WTC11 (cell line): ENCODE results near the gene SAP30L. TPM values are rescaled to one million over a fixed set of nuclear protein-coding genes. Genes with fewer than 3 reads are reported as not detected.

ENCODE experiments used
- ATAC-seq: fragments of 200-7000 bp; cut with Tn5 transposase; 2 replicates; pipeline ENCODE4 v1.10.0; 2021; ENCODE audit warnings: mild to moderate bottlenecking, moderate library complexity
- CTCF ChIA-PET: fragments of 300-600 bp; sonication (Branson Sonifier 250); formaldehyde crosslinking; loops from one replicate; lab custom pipeline; 2021; ENCODE audit warnings: antibody characterized with exemption; lab: Charles Lee
- POLR2A ChIA-PET: fragments of 350-600 bp; sonication (Branson Sonifier 250); formaldehyde crosslinking; loops from one replicate; lab custom pipeline; 2021; ENCODE audit warnings: antibody characterized with exemption; lab: Charles Lee
- DNase-seq: peaks from one replicate; pipeline ENCODE4 v3.0.0; 2021; ENCODE audit warnings: low spot score
- H3K27ac Mint-ChIP-seq: 2 replicates; pipeline ENCODE4 v1.8.0; 2021; ENCODE audit warnings: mixed read lengths
- H3K27me3 Mint-ChIP-seq: 2 replicates; pipeline ENCODE4 v1.8.0; 2021; ENCODE audit warnings: low read depth, mild to moderate bottlenecking, moderate library complexity, mixed read lengths
- H3K36me3 Mint-ChIP-seq: 2 replicates; pipeline ENCODE4 v1.8.0; 2021; ENCODE audit warnings: mixed read lengths
- H3K4me1 Mint-ChIP-seq: 2 replicates; pipeline ENCODE4 v1.8.0; 2022; ENCODE audit warnings: mixed read lengths
- H3K4me3 Mint-ChIP-seq: 2 replicates; pipeline ENCODE4 v1.8.0; 2021; ENCODE audit warnings: mild to moderate bottlenecking, moderate library complexity, mixed read lengths
- H3K9me3 Mint-ChIP-seq: 2 replicates; pipeline ENCODE4 v1.8.0; 2021; ENCODE audit warnings: mixed read lengths
- NFYB ChIP-seq: sonication (generic); formaldehyde crosslinking; conservative IDR thresholded peaks from 2 replicates; pipeline ENCODE4 v1.8.0; 2022; ENCODE audit warnings: low read depth, missing genetic modification reagents
- total RNA-seq: library from RNA; stranded (reverse); gene quantifications from 3 replicates; pipeline ENCODE4 v1.2.3, GENCODE V29; 2021
- TF ChIP-seq, protein P1 (sequence below): sonication (generic); formaldehyde crosslinking; IDR thresholded peaks from 2 replicates; pipeline ENCODE4 v1.8.1; 2023; ENCODE audit warnings: mild to moderate bottlenecking, missing genetic modification reagents
- TF ChIP-seq, protein P2 (sequence below): sonication (generic); formaldehyde crosslinking; IDR thresholded peaks from 2 replicates; pipeline ENCODE4 v1.8.1; 2023; ENCODE audit warnings: mild to moderate bottlenecking, missing genetic modification reagents, borderline replicate concordance

The SAP30L gene
- total RNA-seq, 1 experiment from 2014 or later, result 33.5 TPM

- peaks cover 5% of the 10 kb centered on the region; the same call in 1 of the 2 replicates for H3K4me1 Mint-ChIP-seq
- ATAC-seq (no peak), DNase-seq (no peak)
- no peak overlapping the region for H3K27ac Mint-ChIP-seq
- POLR2A ChIA-PET, result interaction anchor here (1.4 kb wide), 1 partner anchor 11 kb away, joined by 5 read pairs; no protein-coding TSS in a partner anchor
- TF ChIP-seq, protein P1, sequence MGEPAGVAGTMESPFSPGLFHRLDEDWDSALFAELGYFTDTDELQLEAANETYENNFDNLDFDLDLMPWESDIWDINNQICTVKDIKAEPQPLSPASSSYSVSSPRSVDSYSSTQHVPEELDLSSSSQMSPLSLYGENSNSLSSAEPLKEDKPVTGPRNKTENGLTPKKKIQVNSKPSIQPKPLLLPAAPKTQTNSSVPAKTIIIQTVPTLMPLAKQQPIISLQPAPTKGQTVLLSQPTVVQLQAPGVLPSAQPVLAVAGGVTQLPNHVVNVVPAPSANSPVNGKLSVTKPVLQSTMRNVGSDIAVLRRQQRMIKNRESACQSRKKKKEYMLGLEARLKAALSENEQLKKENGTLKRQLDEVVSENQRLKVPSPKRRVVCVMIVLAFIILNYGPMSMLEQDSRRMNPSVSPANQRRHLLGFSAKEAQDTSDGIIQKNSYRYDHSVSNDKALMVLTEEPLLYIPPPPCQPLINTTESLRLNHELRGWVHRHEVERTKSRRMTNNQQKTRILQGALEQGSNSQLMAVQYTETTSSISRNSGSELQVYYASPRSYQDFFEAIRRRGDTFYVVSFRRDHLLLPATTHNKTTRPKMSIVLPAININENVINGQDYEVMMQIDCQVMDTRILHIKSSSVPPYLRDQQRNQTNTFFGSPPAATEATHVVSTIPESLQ, result no peak
- TF ChIP-seq, protein P2, sequence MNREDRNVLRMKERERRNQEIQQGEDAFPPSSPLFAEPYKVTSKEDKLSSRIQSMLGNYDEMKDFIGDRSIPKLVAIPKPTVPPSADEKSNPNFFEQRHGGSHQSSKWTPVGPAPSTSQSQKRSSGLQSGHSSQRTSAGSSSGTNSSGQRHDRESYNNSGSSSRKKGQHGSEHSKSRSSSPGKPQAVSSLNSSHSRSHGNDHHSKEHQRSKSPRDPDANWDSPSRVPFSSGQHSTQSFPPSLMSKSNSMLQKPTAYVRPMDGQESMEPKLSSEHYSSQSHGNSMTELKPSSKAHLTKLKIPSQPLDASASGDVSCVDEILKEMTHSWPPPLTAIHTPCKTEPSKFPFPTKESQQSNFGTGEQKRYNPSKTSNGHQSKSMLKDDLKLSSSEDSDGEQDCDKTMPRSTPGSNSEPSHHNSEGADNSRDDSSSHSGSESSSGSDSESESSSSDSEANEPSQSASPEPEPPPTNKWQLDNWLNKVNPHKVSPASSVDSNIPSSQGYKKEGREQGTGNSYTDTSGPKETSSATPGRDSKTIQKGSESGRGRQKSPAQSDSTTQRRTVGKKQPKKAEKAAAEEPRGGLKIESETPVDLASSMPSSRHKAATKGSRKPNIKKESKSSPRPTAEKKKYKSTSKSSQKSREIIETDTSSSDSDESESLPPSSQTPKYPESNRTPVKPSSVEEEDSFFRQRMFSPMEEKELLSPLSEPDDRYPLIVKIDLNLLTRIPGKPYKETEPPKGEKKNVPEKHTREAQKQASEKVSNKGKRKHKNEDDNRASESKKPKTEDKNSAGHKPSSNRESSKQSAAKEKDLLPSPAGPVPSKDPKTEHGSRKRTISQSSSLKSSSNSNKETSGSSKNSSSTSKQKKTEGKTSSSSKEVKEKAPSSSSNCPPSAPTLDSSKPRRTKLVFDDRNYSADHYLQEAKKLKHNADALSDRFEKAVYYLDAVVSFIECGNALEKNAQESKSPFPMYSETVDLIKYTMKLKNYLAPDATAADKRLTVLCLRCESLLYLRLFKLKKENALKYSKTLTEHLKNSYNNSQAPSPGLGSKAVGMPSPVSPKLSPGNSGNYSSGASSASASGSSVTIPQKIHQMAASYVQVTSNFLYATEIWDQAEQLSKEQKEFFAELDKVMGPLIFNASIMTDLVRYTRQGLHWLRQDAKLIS, result no peak
- TF ChIP-seq NFYB (CRISPR knock-in tag), result no peak
- no peaks in the 10 kb centered on the region; the same call in 1 of the 2 replicates for H3K27me3 Mint-ChIP-seq
- H3K36me3 Mint-ChIP-seq, result no peaks in the 10 kb centered on the region
- CTCF ChIA-PET, result interaction anchor here (0.8 to 3.3 kb wide), 4 partner anchors 11 to 100 kb away, joined by 3 to 44 read pairs (median 3); no protein-coding TSS in a partner anchor
- no peaks in the 10 kb centered on the region for H3K9me3 Mint-ChIP-seq
- H3K4me3 Mint-ChIP-seq, result no peak overlapping the region
These were observed 64.2 kb downstream of the SAP30L start for GRCh38 chr5:154509784-154510555.

Other genes starting within 250 kb of the SAP30L start
- not detected in 3 replicates for gene HAND1, start 32.2 kb downstream of the SAP30L start, total RNA-seq